ENCODE measurements around the gene DNAH14.

- TF ChIP-seq CTCF (IDR thresholded peaks at IDR 0.05) (no peak), SIN3A (IDR thresholded peaks at IDR 0.05; ENCODE audit: borderline replicate concordance, insufficient read depth, low read depth, low read length) (no peak)
Observed at GRCh38 chr1:225400968-225401367, 471.5 kb downstream of the DNAH14 start.

All from Panc1 (cell line).